HG02798 (cell line): ENCODE data around the gene CCDC142.
A peak's percentile ranks its signal among the peaks of the same experiment; 100 is the strongest.

Experiments used
- ATAC-seq: cut with Tn5 transposase; IDR thresholded peaks from one replicate; pipeline ENCODE4 v1.9.1; 2021; ENCODE audit warnings: mild to moderate bottlenecking; ENCODE audit not compliant: unreplicated experiment, poor library complexity

The CCDC142 gene

GRCh38 chr2:74514368-74515270 lies 31.8 kb upstream of the CCDC142 start, which contains the start of gene TLX2:
TSS of gene TLX2 (plus strand) at chr2:74514450. CDS start at chr2:74514807, 357 bp downstream.
- ATAC-seq = no peak

GRCh38 chr2:74513605-74514367 lies 31.0 kb upstream of the CCDC142 start:
- no peak for ATAC-seq

DNA sequence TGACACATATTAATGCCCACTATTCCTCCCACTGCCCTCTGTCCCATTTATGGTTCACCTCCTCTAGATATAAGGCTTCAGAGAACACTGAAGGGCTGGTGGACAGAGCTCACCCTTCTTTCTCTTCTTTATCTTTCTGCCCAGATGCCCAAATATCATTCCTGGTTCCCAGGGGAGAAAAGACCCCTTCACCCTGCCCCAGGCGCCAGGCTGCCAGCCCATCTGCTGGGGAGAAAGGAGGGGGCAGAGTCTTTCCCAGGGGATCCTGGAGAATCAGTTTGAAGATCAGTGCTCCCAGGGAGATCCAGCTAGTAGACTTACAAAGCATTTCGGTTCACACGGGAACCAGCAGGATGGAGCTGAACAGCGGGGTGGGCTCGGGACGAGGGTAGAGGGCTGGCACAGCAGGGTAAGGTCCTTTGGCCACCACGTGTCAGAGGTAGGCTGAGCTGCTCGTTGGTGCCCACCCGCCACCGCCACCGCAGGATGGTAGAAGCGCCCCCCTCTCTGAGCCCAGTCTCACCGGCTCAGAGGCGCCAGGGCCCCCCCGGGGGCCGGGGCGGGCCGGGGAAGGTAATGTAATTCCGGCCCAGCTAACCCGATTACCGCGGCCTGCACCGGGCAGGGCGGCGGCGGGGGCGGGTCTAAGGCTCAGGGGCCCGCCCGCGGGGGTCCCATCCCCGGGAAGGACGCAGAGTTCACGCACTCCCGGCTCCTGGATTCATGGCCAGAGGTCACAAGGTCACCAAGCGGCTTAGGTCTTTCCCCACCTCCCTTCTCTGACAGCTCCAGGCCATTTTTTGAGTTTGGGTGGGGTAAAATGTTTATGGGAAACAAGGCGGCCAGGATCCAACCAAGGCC lies 30.2 kb upstream of the CCDC142 start:
- ATAC-seq = no peak

DNA sequence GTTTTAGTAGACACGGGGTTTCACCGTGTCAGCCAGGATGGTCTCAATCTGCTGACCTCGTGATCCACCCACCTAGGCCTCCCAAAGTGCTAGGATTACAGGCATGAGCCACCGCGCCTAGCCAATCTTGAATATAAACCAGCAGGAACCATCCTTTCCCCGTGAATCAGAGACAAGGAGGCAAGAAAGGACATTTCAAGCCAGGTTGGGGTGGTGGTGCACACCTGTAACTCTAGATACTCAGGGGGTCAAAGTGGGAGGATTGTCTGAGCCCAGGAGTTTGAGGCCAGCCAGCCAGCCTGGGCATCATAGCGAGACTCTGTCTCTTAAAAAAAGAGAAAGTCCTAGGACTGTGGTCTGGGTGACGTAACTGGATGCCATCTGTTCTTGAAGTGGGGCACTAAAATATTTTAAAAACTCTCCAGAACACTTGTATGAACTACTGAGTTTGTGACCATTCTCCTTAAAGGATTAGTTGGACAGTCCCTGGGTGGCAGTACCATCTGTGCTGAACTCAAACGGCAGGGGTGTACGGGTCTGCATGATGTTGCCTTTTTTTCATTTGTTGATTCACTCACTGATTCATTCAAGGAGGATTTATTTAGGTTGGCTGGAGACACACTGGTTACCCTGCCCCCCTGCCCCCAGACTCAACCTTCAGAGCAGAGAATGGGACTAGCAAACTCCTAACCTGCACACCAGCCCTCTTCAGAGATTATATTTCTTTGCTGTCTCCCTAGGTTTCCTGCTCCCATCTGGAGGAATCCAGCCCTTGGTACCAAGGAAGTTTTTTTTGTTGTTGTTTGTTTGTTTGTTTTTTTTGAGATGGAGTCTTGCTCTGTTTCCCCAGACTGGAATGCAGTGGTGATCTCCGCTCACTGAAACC lies 28.5 kb upstream of the CCDC142 start:
- ATAC-seq = no peak

DNA sequence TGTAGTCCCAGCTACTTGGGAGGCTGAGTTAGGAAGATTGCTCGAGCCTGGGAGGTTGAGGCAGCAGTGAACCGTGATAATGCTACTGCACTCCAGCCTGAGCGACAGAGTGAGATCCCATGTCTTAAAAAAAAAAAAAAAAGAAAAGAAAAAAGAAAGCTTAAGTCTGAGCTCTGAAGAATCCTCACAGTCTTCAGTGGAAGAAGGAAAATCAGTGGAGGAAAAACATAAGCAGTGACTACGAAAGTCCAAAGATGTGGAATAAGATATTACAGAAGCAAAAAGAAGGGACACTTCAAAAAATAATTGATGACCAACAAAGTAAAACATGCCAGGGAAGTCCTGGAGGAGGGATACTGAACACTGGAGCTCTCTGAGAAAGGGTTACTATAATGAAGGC lies 27.5 kb upstream of the CCDC142 start:
- no peak for ATAC-seq

DNA sequence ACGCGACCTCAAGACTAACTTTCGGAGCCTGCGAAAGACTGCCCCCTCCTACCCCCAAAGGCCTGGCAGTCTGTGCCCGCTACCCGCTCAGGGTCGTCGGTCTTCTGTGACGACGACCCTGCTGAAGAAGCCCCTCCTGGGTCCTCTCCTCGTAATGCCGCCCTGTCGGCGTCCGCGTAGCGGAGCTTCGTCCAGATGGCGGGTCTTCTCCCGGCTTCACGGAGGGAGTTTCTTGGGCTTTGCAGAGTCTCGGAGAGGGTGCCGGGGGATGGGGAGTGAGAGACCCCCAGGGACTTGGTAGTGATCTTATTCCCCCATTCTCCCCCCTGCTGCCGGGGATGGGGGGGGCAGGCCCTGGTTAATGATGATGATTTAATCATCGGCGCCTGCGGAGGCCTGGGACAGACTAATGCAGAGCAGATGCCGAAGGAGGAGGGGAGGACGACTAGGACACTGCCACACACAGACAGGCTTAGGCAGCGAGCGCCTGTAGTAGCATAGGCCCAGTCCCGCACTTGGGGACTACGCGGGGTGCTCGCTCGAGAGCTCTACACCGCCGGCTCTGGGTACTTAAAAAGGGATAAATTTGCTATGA lies 25.2 kb upstream of the CCDC142 start:
- peak; percentile 2 for ATAC-seq

DNA sequence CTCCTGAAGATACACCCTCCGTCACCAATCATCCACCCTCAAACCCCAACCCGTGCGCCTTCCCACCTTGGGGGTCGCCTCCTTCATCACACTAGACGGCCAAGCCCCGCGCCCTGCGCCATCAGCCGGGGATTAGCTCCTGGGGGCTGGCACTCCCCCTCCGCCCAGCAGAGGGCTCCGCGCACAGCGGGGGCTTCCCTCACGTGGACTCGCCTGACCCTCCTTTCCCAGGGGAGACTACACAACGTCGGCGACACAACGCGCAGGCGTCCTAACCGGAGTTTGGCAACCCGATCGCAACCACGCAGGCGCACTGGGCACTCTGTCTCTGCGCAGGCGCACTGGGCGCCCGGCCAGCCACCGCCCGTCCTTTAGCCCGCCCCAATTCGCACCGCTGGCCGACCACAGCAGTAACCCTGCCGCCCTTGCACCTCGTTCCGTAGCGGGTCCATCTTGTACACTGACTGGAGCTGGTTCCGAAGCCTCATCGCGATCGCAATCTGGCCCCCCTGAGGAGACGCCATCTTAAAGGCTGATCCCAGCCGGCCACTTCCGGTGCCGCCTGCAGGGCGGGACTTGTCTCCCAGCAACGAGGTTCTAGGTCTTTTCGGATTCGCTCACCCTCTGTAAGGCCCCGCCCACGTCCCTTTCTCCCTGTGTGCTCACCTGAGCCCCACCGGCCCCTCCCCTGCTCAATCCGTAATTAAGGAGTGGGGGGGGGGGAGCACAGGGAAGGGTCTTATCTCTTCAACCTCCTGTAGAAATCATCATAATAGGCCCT lies 24.5 kb upstream of the CCDC142 start, which contains the start of gene PCGF1:
Gene PCGF1, minus strand, starts transcription at position 551 of the 781 bp plus-strand sequence. Its CDS starts 27 bp downstream, at position 524.
- peak; percentile 93 for ATAC-seq

DNA sequence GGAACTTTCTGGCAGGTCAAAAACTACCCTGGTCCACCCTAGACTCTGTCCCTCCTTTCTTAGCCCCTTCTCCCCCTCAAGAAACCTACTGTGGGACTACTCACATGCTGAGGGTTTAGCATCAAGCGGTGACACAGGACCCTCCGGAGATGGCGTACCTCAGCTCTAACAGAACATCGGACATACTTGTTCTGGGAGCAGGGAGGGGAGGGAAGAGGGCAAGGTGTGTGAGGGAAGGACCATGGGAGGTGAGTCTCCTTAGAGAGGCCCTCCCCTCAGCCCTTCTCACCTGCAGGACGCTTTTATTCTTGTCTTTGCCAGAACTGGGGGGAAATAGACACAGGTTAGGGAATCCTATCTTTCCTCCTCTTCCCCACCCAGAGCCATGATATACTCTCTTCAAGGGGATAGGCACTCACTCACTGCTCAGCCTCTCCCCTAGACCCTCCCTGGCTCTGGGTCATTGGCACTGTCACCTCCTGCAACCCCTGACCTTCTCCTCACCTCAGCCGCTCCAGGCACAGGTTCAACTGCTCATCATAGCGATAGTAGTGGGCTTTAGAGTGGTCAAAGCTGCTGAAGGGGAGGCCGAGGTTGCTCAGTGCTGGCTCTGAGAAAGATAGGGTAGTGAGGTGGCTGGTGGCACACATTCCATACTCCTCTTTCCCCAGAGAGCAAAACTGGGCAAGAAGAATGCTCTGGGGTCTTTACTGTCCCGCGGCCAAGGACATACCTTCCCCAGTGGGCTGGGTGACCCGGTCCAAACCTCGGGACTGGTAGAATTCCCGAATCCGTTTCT lies 22.8 kb upstream of the CCDC142 start:
- no peak for ATAC-seq

- ATAC-seq = no peak
Measured at GRCh38 chr2:74504591-74504990, 21.8 kb upstream of the CCDC142 start.

DNA sequence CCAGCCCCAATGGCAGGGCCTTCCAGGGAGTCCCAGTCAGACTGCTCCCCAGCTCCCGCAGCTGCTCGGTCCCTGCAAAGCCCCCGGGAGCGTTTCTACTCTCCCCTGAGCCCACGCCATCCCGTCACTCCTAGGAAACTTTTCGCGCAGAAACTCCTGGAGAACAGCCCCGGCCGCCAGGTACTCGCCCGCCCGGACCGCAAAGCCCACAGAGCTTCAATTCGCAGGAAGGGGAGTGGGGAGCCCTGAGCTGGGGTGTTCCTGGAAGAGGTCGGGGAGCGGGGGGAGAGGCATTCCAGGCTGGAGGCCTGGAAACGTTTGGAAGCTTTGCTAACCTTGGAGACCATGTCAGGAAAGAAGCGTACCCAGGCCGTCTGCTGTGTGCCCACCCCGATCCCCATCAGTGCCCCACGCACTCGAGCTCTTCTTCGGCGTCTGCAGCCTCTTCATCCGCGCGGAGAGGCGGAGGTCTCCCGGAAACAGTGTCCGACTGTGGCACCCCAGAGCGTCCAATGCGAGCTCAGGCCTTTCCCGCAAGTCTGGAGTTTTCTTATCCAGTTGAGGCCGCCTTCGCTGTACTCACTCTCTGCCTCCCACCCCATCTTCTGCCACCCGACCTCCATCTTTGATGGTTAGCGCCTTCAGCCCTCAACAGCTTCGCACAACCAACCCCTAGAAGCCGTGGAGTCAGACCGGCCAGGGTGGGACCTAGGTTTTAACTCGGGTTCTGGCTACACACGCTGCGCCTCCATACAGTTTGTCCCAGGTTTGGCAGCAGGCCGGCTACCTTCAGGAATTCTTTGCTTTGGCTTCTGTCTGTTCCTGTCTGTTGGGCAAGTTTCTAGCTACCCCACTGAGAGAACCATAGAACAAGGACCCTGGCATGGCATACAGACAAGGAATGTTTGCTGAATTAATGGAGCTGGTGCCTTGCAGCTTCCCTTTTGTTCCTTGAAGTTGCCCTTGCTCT lies 21.0 kb upstream of the CCDC142 start:
- no peak for ATAC-seq

DNA sequence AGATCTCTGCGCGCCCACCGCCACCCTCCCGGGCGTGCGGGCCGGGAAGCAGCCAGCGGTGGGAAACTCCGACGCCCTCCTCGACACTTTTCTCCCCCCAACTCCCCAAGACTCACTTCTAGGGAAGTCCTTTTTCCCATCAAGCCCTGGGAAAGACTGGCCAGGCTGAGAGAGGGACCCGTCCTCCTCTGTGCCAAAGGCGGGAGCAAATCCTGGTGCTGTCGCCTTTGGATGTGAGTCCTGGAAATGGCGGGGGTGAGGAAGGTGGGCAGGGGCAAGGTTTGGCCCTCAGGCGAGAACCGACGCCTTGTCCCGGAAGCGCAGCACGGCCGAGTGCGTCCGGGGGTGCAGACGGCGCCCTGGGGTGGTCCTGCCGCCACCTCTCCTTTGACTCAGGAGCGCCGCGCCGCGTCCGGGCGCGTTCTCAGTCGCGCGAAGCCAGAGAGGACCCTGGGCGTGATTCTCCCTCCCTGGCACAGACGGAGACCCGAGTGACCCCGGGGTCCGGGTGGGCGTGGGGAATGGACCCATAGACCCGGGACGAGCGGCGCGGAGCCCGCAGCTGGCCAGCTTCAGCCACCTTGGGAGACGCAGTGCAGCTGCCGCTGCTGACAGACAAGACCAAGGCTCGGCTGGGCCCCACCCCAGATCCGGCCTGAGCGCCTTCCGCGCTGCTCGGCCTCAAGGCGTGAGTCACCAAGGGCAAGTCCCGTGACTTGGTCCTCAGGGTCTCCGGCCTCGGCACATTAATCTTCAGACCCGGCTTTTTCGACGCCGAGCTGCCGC lies 20.1 kb upstream of the CCDC142 start:
- ATAC-seq = peak; percentile 43

- ATAC-seq = no peak
Measured at GRCh38 chr2:74502147-74502719, 19.4 kb upstream of the CCDC142 start.

DNA sequence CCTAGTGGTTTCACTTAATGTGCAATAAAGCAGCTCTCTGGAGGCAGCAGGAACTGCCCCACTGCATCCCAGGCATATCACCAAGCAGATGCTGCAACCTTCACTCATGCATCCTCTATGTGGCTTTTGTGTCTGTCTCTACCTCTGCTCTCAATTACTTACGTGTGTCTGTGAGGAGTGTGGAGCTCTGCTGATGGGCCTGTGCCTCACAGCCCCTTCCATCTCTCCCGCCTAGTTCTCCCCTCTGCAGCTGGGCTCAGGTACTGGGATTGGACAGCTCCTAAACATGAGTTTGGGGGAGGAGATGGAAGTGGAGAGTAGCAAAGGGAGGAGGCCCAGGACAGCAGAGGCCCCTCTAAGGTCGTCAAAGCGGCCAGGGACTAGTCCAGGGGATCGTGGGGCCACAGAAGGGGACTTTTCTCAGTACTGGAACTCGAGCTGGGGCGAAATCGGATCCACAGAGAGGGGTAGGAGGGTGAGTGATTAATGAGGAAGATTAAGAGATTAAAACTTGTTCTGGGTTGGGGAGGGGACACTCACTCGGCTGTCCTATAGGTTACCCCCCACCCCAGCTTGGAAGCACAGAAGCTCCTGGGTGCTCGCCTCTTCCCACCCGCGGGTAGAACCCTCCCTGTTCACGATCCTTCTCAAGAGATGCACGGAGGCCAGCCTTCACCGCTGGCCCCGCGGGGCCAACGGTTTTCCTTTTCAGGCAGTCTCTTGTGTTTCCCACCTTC lies 18.7 kb upstream of the CCDC142 start:
- ATAC-seq = no peak

- ATAC-seq = no peak
Measured at GRCh38 chr2:74500578-74500946, 17.8 kb upstream of the CCDC142 start.
